Measurements from ENCODE around the gene STAT2.

STAT2 gene

DNA sequence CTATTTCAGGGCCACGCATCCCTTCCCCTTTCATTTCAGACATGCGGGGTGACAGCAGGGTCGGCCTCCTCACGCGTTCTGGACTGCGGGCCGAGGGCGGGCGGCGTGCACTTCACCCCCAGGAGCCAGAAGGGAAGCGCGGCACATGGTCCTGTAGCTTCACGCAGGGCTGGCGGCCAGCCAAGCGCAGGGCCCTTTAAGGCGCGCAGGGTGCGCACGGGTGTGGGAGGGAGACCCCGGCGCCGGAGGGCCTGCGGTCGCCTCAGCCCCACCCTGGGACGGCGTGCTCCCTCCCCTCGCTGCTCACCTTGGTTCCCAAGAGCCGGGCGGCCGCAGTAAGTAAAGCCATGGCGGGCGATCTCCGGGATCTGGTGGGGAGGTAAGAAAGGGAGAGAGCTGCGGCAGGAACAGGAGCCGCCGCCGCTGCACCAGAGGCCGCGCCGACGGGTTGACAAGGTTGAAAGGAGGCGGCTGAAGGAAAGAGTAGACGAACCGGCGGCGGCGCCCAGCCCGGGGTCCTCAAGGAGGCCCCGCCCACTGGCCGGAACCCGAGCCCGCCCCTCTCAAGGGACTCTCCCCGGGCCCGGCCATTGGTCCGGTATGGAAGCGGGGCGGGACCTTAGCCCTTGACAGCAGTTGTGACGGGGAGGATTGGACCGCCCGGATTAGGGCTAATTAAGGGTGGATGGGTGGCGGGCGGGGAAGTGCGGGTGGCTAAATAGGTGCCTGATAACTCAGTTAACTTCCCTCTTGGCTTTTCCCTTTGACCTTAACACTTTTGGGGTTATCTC lies 59.9 kb downstream of the STAT2 start, which contains the start of gene CS:
CS (minus strand) TSS at position 478 of the 791 bp plus-strand sequence; CDS start at position 349, 129 bp downstream.
- peaks cover 12% of the 10 kb centered on the region for H3K4me1 ChIP-seq (ENCODE audit: control insufficient read depth, low read depth, low read length)
- H3K27ac ChIP-seq (ENCODE audit: low read length) = peak within 1 kb of the TSS; percentile 93
- peaks cover 13% of the 10 kb centered on the region for H3K36me3 ChIP-seq (ENCODE audit: control insufficient read depth, low read depth, low read length)
- peak within 1 kb of the TSS; percentile 88 for H3K9ac ChIP-seq (ENCODE audit: low read length)
- peak within 1 kb of the TSS; percentile 94 for H3K4me3 ChIP-seq (ENCODE audit: low read length)
- H3K9me3 ChIP-seq (ENCODE audit: control insufficient read depth, low read depth, low read length) = no peaks in the 10 kb centered on the region
- H3K27me3 ChIP-seq (ENCODE audit: control insufficient read depth, insufficient read depth, low read length) = no peaks in the 10 kb centered on the region

GRCh38 chr12:56299308-56299852 lies 60.5 kb downstream of the STAT2 start:
- H3K9ac ChIP-seq (ENCODE audit: low read length) = peak overlapping the region; percentile 88
- peaks cover 13% of the 10 kb centered on the region for H3K36me3 ChIP-seq (ENCODE audit: control insufficient read depth, low read depth, low read length)
- H3K9me3 ChIP-seq (ENCODE audit: control insufficient read depth, low read depth, low read length) = no peaks in the 10 kb centered on the region
- H3K27me3 ChIP-seq (ENCODE audit: control insufficient read depth, insufficient read depth, low read length) = no peaks in the 10 kb centered on the region
- peak overlapping the region; percentile 9 for H3K27ac ChIP-seq (ENCODE audit: low read length)
- peak overlapping the region; percentile 94 for H3K4me3 ChIP-seq (ENCODE audit: low read length)
- H3K4me1 ChIP-seq (ENCODE audit: control insufficient read depth, low read depth, low read length) = peaks cover 12% of the 10 kb centered on the region

GRCh38 chr12:56298828-56299227 lies 61.1 kb downstream of the STAT2 start:
- Histone ChIP-seq H3K9ac (ENCODE audit: low read length) (peak overlapping the region; percentile 88), H3K9me3 (ENCODE audit: control insufficient read depth, low read depth, low read length) (no peaks in the 10 kb centered on the region), H3K4me1 (ENCODE audit: control insufficient read depth, low read depth, low read length) (peaks cover 12% of the 10 kb centered on the region), H3K4me3 (ENCODE audit: low read length) (peak overlapping the region; percentile 94), H3K36me3 (ENCODE audit: control insufficient read depth, low read depth, low read length) (peaks cover 13% of the 10 kb centered on the region), H3K27ac (ENCODE audit: low read length) (no peak overlapping the region), H3K27me3 (ENCODE audit: control insufficient read depth, insufficient read depth, low read length) (no peaks in the 10 kb centered on the region)

GRCh38 chr12:56297400-56297799 lies 62.5 kb downstream of the STAT2 start:
- H3K4me3 ChIP-seq (ENCODE audit: low read length) = no peak overlapping the region
- peaks cover 12% of the 10 kb centered on the region for H3K4me1 ChIP-seq (ENCODE audit: control insufficient read depth, low read depth, low read length)
- H3K36me3 ChIP-seq (ENCODE audit: control insufficient read depth, low read depth, low read length) = peaks cover 13% of the 10 kb centered on the region
- no peaks in the 10 kb centered on the region for H3K9me3 ChIP-seq (ENCODE audit: control insufficient read depth, low read depth, low read length)
- no peak overlapping the region for H3K27ac ChIP-seq (ENCODE audit: low read length)
- no peaks in the 10 kb centered on the region for H3K27me3 ChIP-seq (ENCODE audit: control insufficient read depth, insufficient read depth, low read length)
- no peak overlapping the region for H3K9ac ChIP-seq (ENCODE audit: low read length)

DNA sequence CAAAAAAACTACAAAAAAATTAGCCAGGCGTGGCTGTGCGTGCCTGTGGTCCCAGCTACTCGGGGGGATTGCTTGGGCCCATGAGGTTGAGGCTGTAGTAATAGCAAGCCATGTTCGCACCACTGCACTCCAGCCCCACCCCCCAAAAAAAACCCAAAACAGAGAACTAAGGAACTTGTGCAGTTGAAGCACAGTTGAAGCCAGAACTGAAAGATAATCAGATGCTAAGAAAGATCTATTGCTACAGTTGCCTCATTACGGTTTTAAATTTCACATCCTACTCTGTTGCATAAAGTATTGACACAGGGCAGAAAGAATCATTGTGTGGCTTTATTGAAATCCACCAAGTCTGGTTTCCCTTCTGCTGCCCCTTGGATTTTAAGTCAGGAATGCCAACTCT lies 63.6 kb downstream of the STAT2 start:
- Histone ChIP-seq H3K27ac (ENCODE audit: low read length) (no peak overlapping the region), H3K9me3 (ENCODE audit: control insufficient read depth, low read depth, low read length) (no peaks in the 10 kb centered on the region), H3K4me3 (ENCODE audit: low read length) (no peak overlapping the region), H3K9ac (ENCODE audit: low read length) (no peak overlapping the region), H3K27me3 (ENCODE audit: control insufficient read depth, insufficient read depth, low read length) (no peaks in the 10 kb centered on the region), H3K4me1 (ENCODE audit: control insufficient read depth, low read depth, low read length) (peaks cover 12% of the 10 kb centered on the region), H3K36me3 (ENCODE audit: control insufficient read depth, low read depth, low read length) (peaks cover 18% of the 10 kb centered on the region)

DNA sequence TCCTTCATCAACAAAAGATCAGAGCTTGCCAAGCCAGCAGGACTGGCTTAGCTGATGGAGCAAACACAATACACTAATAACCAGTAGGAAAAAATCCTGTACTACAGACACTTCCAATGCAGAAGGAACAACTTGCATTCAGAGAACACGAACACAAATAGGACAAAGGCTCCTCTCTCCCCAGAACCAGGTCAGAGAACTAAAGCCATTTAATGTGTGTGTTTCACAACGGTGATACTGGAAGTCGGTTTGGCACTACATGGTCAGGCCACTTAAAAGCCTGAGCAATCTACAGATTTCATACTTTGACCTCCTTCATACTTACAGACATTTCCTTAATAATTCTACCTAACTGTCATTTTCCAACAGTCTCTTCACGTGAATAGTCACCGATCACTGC lies 66.1 kb downstream of the STAT2 start:
- Histone ChIP-seq H3K4me3 (ENCODE audit: low read length) (no peak overlapping the region), H3K27ac (ENCODE audit: low read length) (no peak overlapping the region), H3K9me3 (ENCODE audit: control insufficient read depth, low read depth, low read length) (no peaks in the 10 kb centered on the region), H3K27me3 (ENCODE audit: control insufficient read depth, insufficient read depth, low read length) (no peaks in the 10 kb centered on the region), H3K4me1 (ENCODE audit: control insufficient read depth, low read depth, low read length) (no peaks in the 10 kb centered on the region), H3K36me3 (ENCODE audit: control insufficient read depth, low read depth, low read length) (peaks cover 30% of the 10 kb centered on the region), H3K9ac (ENCODE audit: low read length) (no peak overlapping the region)

Data from iPS-18a (cell line).